Fibroblast of skin of left quadriceps (primary cell): ENCODE measurements around the gene ZNF341.
"Not testable (repeated sequence)": the region's sequence is repeated elsewhere in the genome, so short reads cannot be mapped to it uniquely, and the experiment has no call there.

ENCODE experiments used
- DNase-seq, 2 experiments: peaks; one replicate each; pipeline ENCODE4 v3.0.0-alpha.2; 2013; ENCODE audit warnings: low read depth in 2 of 2

Gene ZNF341

DNA sequence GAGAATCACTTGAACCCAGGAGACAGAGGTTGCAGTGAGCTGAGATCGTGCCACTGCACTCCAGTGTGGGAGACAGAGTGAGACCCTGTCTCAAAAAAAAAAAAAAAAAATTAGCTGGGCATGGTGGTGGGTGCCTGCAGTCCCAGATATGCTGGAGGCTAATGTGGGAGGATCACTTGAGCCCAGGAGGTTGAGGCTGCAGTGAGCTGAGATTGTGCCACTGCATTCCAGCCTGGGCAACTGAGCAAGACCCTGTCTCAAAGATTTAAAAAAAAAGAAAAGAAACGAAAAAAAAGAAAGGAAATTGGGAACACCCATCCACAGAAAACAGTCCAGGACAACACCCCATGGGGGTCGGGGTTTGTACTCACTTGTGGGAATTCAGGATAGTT is 60.8 kb downstream of the ZNF341 start:
- DNase-seq, result not testable (repeated sequence)

DNA sequence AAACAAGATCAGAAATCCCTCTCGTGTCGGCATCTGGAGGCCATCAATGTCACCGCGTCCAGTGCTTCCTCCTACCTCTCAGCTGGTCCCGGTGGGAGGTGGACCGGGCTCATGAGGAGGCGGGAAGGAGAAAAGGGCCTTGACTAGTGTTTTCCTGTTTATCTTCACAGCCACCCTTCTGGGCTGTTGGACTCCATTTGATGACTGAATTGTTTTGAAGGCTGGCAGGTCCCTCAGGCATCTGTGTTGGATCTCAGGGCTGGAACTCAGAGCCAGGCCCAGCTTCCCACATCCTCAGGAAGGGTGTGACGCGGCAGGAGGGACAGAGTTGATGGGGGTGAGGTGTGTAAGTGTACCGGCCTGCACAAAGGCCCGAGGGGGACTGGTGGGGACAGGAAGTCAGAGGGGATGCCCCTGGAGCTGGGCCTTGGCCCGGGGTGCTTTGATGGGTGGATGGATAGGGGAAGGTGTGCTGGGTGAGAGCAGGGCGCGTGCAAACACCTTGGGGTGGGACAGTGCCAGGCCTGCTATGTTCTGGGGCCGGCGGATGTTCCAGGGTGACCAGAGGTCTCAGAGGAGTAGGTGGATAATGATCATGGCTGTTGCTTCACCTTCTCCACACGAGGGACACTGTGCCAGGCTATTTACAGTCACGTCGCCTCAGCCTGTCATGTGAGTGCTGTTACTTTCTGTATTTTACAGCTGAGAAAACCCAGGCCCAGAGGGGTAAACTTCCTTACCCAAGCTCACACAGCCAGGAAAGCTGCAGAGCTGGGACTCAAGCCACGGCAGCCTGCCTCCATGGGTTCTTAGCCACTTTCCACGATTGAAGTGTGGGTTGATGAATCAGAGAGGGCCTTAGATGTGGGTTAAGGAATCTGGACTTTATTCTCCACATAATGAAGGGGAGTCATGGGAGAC is 61.5 kb downstream of the ZNF341 start:
- DNase-seq, result no peak

DNA sequence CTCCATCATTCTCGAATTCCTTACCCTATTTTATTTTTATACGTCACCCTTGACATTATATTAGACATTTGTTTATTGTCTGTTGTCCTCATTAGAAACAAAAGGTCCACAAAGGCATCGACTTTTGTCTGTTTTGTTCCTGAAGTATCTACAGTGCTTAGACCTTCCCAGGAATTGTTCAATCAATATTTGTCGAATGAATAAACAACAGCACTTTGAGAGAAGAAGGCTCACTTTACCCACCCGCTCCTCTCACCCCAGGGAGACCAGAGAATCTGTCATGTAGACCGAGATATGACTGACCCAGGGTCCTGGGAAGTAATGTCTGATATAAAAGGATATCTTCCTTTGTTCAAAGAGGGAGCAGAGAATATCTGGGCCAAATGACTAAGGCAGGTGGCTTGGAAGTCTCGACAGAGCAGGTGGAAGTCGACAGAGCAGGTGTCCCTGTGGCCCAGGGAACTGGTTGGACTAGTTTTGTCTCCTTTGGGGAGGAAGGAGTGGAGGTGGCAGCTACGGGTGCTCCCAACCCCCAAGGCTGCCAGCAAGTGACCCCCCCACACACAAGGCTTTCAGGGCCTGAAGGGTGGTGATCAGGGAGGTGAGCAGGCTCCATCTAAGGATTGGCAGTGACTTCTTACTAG is 64.6 kb downstream of the ZNF341 start:
- no peak for DNase-seq

DNA sequence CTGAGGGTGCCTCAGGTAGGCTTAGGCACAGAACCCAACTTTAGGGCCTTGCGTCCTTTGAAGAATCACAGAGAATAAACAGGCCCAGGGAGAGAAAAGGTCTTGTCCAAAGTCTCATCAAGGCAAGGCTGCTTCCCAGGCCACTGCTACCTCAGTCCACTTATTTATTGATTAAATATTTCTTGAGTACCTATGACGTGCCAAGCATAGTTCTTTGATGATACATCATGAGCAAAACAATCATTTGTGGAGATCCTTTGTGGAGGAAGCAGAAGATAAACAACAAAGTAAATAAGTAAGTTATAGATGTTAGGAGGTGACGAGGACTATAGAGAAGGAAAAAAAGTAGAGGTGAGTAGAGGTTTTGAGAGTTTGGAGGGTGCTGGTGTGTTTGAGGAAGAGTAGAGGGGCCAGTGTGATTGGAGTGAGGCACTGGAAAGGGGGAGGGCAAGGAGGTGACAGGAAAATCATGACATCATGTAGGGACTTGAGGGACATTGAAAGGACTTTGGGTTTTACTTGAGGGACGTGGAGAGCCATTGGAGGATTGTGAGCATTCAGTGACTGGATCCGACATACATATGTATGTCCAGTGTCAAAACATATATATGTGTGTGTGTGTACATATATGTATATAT is 65.2 kb downstream of the ZNF341 start:
- no peak for DNase-seq

DNA sequence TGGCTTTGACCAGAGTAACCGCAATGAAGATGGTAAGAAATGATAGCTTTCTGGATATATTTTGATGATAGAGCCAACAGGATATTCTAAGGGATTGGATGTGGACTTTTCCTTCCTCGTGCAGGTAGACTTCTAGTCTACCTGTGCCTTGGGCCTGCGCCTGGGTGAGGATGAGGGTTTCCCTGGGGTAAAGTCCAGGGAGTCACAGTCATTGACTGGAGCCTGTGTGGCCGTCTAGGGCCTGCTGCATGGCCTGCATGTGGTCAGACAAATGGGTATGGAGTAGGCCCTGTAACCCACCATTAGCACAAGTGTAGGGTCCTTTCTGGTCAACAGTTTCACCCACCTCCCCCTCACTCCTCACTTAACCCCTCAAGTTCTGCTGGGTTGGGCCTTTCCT is 66.6 kb downstream of the ZNF341 start:
- no peak for DNase-seq

DNA sequence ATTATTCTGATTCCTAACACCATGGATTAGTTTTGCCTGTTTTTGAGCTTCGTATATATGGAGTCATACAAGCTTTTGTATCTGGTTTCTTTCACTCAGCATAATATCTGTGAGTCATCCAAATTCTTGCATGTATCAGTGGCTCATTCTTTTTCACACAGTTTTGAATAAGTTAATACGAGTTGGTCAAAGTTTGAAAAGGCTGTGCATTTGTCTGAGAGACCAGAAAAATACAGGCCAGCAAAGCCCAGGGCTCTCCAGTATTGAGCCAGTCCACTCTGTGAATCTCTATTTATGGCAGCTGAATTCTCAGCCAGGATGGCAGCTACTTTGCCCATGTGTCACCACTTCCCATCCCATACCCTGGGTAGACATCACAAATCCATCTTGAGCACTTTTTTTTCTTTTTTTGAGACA is 72.1 kb downstream of the ZNF341 start:
- DNase-seq, result peak; percentile 77 to 81

DNA sequence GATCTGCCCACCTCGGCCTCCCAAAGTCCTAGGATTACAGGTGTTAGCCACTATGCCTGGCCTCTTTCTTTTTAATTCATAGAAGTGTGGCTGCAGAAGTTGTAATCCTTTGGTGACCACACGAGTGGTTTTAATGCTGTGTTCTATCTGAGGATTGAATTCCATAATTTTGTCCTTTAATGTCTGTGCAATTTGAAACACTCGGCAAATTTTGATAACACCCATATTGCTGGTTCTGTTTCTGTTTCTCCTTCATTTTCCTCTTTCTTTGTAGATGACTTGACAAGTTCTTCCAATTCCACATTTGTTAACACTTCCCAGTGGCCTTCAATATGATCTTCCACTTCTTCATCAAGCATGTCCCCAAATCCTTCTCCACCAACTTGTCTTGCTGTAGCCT is 76.6 kb downstream of the ZNF341 start:
- no peak for DNase-seq

DNA sequence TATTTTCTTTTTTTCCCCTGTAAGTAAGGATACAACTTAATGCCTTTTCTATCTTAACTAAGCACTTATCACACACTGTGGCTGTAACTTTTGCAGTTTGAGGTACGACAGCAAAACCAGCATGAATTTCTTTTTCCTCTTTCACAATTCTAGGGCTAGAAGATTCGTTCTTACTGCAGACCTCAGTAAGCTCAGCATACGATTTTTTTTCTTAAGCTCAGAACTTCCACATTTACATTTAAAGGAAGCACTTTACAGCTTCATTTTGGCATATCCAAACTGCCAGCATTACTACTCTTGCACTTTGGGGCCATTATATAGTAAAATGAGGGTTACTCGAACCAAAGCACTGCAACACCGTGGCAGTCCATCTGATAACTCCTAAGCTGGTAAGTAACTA is 78.5 kb downstream of the ZNF341 start:
- DNase-seq, result no peak

DNA sequence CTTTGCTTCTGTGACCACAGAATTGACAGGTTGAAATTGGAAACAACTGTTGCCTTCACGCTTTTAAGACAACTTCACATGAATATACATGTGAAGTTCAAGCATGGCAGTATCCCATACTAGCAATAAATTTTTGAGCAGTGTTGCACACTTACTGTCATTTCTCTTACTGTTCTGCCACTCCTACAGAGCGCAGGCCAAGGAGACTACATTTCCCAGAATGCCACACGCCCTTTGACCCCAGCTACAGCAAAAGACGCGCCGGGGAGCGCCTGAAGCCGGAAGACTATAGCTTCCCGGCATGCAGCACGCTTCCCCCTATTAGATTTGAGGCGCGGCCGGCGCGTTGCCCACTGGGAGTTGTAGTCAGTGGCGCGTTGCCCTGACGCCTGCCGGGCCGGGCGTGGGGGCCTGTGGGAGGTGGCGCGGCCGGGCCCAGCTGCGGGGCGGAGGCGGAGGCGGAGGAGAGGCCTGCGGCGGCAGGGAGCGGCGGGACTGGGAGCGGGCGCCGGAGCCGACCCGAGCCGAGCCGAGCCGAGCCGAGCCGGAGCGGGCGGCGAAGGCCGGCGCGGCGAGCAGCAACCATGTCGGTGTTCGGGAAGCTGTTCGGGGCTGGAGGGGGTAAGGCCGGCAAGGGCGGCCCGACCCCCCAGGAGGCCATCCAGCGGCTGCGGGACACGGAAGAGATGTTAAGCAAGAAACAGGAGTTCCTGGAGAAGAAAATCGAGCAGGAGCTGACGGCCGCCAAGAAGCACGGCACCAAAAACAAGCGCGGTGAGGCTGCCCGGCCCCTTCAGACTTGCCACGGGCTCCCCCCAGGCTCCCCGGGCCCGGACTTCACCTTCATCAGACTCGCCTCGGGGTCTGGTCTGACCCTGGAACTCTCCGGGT is 79.3 kb downstream of the ZNF341 start, which contains the start of gene CHMP4B:
TSS of gene CHMP4B (plus strand) at position 464 of the 891 bp plus-strand sequence. CDS start at position 585, 121 bp downstream.
- peak; percentile 97 for DNase-seq

DNA sequence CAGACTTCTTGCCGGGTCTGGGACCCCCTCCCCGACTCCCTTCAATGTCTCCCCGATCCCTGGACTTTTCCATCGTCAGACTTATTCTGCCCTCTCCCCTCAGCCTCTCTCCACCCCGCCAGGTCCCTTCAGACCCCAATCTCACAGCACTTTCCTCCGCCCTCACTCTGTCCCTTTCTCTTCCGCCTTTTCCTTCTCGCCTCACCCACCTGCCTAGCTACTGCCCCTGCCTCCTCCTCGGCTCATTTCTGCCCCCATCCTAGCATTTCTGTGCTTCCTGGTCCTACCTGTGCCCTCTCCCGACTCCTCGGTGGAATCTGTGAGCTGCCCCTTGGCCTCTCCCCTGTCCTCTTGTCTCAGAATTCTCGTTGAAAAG is 80.0 kb downstream of the ZNF341 start:
- DNase-seq, result no peak

DNA sequence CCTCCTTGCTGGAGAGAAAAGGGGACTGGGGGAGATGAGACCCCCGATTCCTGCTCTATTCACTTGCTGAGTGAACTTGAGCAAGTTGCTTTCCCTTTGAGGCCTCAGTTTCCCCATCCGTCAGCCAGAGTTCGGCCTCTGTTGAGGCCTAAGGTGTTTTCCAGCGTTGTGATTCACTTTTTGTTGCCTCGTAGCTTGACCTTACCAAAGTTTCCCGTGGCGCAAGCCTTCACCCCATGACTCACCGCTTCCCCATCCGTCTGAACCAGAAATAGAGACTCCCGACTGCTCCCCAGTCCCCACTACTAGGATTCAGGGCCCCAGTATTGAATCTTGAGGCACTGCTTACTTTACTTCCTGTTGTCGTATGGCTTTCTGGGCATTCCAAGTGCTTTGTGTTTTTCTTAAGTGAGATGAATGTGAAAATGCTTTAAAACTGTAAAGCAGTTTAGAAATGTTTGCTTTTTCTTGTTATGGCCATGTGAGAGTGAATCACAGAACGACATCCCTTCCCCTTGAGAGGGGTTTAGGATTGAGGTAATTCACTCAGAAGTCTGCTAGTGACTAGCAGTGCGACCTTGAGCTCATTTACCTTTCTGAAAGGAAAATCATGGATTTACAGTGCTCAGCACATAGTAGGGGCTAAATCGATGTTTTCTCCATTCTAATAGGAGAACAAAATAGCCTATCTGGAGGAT is 80.5 kb downstream of the ZNF341 start:
- no peak for DNase-seq

DNA sequence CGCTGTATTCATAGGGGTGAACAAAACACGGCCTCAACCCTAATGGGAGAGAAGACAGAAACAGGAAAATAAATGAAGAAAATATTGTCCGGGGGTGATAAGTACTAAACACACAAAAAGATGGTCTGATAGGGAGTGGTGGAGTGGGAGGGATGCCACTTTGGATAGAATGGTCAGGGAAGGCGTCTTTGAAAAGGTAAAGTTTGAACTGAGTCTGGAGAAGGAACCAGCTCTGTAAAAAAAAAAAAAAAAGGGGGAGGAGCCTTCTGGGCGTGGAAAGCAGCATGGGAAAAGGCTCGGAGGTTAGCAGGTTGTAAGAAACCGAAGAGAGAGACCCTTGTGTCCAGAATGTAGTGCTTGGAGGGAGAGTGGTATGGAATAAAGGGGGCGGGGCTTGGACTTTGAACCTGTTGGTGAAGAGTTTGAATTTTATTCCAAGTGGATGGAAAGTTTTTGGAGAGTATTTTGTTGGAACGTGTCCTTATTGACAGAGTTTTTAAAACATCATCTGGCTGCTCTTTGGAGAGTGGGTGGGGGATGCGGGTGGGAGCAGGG is 81.2 kb downstream of the ZNF341 start:
- DNase-seq, result no peak

DNA sequence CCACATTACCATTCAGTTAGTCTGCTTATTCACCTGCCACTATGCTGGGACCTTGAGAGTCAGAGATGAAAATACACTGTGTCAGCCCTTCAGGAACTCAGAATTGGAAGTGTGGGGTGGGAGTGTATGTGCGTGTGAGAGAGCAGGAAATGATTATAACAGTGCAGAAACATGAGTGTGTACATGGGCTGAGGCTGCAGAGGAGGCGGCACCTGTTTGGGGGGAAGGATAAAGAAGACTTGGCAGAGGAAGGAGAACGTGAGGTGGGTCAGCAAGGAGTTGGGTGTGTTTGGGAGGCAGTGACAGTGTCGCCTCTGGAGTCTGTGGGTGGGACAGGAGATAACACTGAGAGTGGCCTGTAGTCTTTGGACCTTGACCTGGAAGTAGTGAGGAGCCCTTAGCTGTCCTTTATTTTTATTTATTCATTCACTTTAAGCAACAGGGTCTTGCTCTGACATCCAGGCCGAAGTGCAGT is 82.5 kb downstream of the ZNF341 start:
- DNase-seq, result no peak

DNA sequence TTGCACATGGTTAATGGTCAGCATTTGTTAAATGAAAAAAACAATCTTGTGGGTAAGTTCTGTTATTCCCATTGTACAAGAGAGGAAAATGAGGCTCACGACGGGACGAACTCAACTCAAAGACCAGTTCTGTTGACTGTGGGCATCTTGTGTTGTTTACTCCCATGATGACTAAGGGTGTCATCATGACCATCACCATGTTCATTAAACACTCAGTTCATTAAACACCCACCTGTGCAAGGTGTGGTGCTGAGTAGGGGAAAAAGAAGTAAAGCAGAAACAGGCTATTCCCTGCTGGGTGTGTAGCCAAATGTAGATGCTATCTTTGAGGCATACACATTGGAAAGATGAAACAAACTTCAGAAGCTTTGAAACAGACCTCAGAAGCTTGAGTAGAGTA is 83.9 kb downstream of the ZNF341 start:
- DNase-seq, result no peak

DNA sequence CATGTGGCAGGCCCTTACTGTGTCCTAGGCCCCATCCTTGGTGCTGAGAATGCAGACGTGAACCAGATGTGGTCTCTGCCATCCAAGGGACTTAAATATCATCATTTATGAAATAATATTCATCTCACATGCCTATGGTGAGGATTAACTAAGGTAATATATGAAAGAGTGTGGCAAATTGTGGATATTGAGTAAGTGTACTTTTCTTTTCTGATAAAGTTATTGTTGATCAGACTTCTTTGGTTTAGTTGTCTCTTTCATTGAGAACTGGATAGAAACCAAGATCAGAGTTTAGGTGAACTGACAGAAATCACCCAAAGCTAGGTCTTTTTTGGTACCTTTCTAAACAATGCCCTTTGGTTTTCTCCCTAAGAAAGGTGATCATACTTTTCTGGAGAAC is 84.4 kb downstream of the ZNF341 start:
- DNase-seq, result no peak

DNA sequence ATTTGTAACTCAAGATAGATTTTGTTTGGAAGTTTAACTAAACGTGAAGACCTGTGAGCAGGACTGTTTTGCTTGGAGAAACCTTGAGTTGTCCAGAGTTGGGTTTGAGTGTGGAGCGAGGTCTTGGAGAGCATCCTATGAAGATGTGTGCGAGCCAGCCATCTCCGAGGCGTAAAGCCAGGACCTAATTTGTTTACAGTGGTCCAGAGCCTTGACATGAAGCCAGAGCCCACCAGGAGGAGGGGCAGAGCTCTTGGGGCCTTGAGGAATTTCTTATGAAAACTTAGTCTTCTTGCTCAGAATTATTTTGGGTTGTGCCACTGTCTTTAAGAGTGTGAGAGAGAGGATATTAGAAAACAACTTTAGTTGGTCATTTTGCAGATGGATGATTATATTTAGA is 85.6 kb downstream of the ZNF341 start:
- DNase-seq, result no peak

DNA sequence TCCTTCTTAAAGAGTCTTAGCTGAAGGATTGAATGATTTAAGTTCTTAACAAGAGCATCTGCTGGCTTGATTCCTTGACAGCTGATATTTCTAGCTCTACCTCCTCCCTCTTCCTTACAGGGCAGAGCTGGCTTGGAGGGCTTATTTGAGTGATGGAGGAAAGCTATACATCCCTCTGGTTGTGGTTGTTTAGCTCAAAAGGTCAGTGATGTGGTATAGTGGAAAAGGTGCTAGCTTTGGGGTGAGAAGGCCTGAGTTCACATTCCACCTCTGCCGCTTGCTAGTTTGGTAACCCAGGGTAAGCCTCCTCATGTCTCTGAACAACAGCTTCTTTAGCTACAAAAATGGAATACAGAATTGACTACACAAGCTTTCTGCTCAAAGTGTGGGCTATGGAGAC is 87.7 kb downstream of the ZNF341 start:
- DNase-seq, result no peak

DNA sequence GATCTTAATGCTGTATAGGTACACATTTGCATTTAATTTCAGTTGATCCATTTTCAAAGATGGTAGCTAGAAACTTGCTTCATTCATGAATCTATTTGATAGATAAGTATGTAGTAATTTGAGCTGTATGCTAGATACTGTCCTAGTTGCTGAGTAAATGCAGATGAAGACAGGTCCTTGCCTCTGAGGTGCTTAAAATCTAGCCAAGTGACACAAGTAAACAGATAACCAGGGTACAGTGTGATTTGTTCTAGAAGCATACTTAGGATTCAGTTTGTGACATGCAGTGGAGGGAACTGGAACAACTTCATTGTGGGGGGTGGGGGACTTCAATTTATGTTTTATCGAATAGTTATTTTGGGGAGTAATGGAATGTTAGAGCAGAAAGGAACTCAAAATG is 88.6 kb downstream of the ZNF341 start:
- DNase-seq, result no peak

DNA sequence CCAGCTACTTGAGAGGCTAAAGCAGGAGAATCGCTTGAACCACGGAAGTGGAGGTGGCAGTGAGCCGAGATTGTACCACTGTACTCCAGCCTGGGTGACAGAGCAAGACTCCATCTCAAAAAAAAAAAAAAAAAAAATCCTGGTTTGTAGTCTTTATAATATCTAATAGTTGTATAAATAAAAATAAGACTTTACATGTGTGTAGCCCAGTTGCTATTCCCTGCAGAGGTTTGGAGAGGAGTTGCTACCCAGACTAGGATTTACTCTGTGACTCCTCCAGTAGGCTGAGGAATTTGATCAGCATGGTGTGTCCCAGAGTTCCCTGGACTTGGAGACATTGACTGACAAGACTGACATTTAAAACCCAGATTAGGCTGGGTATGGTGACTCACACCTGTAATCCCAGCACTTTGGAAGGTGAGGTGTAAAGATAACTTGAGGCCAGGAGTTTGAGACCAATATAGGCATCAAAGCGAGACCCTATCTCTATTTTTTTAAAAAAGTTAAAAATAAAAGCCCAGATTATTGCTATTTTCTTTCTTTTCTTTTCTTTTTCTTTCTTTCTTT is 89.6 kb downstream of the ZNF341 start:
- no peak for DNase-seq

DNA sequence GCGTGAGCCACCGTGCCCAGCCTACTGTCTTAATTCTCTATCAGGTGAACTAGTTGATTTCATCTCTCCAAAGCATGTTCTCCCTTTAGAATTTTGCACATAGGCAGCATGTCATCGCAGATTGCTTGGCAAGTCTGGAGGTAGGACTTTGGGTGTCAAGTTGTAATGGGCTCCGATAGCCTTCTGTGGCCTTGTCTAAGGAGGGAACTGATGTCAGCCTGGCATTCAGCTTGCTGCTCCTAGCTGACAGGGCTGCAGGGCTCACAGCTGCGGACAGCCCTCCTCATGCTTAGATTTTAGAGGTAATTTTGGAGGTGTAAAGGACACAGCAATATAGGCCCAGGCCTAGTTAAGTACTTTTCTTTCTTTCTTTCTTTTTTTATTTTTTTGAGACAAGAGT is 90.6 kb downstream of the ZNF341 start:
- no peak for DNase-seq
